GM18499 (cell line): ENCODE measurements around the gene SPON1.
A peak's percentile ranks its signal among the peaks of the same experiment; 100 is the strongest.
"Not testable (repeated sequence)": the region's sequence is repeated elsewhere in the genome, so short reads cannot be mapped to it uniquely, and the experiment has no call there.

Experiments
- ATAC-seq: cut with Tn5 transposase; IDR thresholded peaks from one replicate; pipeline ENCODE4 v1.9.1; 2021; ENCODE audit warnings: moderate number of reproducible peaks; ENCODE audit not compliant: insufficient read depth, unreplicated experiment

Gene SPON1

DNA sequence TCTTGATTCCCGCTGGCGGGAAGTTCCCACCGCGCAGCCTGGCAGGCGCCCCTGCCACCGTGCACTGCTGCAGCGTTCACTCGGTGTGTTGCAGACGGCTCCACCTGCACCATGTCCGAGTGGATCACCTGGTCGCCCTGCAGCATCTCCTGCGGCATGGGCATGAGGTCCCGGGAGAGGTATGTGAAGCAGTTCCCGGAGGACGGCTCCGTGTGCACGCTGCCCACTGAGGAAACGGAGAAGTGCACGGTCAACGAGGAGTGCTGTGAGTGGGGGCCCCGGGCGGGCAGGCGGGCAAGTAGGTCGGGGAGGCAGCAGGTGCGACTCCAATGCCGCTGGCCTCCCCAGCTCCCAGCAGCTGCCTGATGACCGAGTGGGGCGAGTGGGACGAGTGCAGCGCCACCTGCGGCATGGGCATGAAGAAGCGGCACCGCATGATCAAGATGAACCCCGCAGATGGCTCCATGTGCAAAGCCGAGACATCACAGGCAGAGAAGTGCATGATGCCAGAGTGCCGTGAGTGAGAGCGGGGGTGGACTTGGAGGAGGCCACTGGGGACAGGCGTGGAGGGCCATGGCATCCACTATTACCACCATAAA is 296.8 kb downstream of the SPON1 start:
- no peak for ATAC-seq

DNA sequence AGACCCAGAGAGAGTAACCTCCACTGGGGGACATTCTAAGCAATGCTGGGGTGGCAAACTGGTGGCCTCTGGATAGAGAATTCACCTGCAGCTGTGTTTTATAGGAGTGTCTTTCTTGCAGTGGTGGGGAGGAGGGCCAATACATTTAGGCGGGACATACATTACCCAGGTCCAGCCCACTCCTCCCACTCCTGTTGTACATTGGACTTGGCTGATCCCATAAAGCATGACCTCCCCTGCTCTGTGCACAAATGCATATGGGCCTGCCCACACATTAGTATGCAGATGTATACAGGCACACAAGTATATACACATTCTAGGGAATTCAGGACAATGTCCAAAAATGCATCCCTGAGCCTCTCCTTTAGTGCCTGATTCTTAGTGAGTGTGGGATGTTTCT is 297.4 kb downstream of the SPON1 start:
- ATAC-seq: no peak

DNA sequence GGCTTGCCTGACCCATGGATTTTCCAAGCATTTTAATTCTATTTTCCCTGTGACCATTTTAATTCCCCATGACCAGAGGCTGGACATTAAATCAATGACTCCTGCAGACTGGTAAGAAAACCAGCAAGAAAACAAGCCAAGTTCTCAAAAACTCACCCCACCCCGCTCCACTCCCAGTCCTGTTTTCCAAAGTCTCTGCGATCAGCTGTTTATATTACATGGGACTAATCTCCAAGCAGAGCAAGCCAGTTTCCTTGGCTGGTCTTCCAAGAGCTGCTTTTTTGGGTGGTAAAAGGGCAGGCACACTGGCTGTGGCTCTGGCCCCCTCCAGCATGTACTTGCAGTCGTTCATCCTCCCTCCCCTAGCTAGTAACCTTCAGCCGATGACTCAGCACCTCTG is 298.5 kb downstream of the SPON1 start:
- ATAC-seq: no peak

DNA sequence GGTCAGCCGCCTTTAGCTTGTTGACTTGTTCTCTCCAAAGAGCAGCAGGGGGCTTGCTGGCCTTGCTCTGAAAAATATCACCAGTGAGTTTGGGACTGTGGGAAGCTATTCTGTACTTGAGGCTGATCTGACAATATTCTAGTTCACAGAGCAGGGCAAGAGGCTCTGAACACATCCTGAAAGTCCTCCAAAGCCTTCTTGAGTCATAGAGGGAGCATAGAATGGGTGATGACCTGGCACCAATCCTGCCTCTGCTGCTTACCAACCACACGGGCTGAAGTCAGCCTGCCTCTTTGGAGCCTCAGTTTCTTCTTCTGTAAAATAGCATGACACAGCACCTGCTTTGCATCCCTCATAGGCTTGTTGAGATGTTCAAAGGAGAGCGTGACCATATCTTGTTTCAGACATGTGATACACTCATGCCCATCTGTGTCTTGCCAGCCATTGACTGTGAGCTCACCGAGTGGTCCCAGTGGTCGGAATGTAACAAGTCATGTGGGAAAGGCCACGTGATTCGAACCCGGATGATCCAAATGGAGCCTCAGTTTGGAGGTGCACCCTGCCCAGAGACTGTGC is 299.8 kb downstream of the SPON1 start:
- ATAC-seq: no peak

DNA sequence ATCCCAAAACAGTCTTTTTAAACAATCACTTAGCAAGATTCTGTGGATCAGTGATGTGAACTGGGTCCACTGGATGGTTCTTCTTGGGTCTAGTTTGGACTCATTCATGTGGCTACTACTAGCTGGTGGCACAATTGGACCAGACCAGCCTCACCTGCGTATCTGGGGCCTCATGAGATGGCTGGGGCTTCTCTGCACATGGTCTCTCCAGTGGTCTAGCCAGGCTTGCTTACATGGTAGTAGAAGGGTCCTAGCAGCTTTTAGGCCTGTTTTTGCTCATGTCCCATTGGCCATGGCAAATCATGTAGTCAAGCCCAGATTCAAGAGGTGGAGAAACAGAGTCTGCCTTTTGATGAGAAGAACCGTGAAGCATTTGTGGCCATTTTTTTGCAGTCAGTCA is 302.4 kb downstream of the SPON1 start:
- no peak for ATAC-seq

DNA sequence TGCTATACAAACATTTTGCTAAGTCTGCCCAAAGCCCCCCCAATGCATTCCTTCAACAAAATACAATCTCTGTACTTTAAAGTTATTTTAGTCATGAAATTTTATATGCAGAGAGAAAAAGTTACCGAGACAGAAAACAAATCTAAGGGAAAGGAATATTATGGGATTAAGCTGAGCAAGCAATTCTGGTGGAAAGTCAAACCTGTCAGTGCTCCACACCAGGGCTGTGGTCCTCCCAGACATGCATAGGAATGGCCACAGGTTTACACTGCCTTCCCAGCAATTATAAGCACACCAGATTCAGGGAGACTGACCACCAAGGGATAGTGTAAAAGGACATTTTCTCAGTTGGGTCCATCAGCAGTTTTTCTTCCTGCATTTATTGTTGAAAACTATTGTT is 304.1 kb downstream of the SPON1 start:
- ATAC-seq: no peak

DNA sequence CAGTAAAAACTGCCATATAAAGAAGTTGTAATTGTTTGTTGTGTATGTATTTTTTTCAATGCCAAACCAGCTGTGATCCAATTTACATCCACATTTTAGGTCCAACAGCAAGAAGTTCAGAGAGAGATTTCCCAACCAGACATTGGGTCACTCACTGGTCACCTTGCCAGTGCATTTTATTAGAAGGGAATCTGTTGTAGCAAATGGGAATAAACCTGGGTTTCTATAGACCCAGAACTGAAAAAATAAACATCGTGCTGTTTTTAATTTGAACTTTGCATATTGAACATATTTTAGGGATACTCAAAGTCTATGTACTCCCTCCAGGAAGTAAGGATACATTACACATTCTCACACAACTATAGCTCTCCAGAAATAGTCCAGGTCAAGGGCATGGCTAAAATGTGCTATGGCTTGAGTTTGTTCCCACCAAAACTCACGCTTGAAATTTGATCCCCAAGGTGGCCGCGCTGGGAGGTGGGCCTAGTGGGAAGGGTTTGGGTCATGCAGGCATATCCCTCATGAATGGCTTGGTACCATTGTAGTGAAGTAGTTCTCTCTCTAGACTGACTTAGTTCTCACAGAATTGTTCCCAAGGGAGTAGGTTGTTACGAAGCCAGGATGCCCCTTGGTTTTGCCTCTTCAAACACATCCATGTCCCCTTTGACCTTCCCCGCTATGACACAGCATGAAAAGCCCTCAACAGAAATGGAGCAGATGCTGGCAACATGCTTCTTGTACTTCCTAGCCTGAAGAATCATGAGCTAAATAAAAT is 305.5 kb downstream of the SPON1 start:
- no peak for ATAC-seq

DNA sequence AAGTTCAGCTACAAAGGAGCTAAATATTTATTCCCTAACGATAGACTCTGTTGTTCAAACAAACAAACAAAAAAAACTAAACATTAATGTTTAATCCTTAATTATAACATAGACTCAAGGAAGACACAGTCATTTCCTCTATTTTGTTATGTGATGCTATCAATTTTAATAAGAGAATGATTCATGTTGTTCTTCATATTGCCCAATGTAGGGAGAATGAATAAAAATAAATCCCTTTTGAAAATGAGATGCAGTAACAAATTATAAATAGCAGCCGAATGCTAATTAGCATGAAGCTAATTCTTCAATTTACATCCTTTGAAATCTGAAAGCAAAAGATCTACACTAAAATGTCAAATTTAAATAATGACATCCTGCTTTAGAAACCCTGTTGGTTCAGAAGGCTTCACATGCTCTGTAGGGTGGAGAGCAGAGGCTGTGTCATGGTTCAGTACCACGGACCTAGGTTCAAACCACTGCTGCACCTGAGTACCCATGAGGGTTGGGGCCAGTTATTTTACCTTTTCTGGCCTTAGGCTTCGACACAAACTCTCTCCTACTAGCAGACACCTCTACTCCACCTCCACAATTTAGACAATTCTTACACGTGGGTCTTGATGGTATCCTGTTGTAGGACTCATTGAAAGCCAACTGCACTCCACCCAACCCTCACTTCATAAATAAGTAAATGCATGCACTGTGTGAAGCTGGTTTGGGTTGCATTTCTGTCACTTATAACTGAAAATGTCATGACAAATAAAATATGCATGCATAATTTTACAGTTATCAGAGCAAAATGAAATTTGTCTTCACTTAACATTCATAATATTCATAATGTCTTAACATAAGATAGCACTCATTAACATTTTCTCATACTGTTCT is 307.4 kb downstream of the SPON1 start:
- no peak for ATAC-seq

DNA sequence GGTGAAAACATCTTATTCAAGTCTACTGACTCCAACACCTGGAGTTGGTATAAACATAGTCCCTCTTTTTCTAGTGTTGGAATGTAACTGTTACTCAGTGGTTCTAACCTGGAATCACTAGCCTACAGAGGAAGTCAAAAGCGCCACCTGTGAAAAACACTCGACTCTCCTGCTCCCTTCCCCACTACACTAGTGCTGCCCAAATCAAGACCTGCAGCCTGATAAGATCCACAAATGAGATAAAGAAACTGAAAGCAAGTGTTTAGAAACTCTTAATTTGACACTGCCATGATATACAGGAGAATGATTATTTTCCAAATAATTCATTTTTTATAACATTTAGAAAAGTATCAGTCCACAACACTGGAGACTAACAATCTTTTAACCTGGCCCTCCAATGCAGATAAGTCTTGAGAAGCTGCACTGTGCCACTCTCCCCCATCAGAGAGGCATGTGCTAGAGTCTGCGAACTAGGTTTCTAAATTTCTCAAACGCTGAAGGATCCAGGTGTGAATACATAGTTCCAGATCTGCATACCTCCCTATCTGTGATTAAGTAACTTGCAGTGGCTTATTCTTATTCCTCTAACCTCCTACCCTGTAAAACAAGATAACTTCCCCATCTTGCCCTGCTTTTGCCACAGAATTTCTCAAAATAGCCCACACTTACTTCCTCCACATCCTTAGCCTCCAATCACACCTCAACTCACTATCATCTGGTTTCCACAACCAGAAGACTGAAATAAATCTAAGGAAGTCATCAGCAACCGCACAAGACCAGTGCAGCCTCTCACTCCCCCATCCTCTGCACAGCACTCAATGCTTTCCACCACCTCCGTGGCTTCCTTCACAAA is 308.4 kb downstream of the SPON1 start:
- peak; percentile 40 for ATAC-seq

DNA sequence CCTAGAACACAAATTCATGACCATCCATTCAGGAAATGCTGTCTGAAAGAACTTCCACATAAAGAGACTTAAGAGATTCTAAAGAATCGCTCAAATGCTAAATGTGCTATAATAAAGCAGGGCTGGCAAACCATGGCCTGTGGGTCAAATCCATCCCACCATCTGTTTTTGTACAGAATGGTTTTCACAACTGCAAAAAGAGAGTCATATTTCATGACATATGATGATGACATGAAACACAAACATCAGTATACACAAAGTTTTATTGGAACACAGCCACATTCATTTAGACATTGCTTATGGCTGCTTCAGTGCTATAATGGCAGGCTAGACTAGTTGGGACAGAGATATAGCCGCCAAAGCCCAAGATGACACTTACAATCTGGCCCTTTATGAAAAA is 311.4 kb downstream of the SPON1 start:
- ATAC-seq: no peak

DNA sequence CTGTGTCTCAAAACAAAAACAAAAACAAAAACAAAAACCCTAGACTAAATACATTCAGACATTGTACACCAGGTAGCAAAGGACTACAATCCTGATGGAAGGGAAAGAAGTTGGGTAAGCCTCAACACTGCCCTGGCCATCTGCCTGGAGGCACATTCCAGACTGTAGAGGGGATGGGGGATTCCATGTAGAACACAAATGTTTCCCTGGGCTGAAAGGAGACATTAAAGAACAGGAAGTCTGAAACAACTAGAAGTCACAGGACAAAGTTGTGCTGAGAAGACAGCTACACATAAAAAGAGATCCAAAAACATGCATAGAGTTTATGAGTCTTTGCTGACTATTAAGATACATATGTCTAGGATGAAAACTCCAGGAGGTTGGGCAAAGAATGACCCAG is 312.6 kb downstream of the SPON1 start:
- no peak for ATAC-seq

DNA sequence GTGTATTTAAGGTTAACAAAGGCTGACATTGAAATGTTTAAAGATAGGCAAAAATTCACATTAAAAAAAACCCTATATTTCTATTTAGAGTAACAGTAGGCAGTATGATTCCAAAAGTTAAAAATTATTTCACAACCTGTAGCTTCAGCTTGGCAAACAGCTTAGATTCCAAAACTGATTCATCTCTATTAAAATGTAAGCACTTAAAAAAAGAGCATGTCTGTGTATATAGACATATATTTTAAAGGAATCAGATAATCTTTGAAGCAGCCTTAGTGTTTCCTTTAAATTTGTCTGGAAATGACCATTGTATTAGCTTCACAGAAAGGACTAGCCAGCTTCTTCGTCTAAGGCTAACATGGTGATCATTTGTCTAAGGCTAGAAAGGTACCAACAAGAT is 316.3 kb downstream of the SPON1 start:
- ATAC-seq: not testable (repeated sequence)

DNA sequence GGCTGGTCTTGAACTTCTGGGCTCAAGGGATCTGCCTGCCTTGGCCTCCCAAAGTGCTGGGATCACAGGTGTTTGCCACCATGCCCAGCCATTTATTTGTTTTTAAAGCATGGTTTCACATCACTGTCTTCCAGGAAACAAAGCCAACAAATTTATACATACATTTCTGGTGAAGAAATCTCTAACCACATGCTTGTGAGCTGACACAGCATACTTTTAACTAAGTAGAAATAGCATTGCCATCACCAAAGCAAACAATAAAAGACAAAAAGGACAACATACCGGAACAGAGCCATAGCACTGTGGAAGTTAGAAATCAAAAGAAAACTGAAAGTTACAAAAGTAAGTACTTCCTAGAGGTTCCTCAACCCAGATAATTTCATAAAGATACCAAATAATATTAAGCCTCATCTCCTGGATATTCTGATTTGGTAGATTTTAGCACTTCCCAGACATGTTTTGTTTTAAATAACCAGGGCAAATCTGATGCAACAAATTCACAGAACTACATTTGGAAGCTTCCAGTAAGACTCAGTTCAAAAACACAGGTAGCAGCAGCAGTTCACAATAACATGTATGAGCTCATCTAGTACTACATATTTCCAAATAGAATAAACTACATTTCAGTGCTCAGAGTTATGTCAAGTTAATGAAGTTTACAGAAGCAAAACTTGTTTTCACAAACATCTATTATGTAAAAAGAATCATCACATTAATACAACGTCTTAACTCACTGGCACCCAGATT is 325.8 kb downstream of the SPON1 start:
- no peak for ATAC-seq

DNA sequence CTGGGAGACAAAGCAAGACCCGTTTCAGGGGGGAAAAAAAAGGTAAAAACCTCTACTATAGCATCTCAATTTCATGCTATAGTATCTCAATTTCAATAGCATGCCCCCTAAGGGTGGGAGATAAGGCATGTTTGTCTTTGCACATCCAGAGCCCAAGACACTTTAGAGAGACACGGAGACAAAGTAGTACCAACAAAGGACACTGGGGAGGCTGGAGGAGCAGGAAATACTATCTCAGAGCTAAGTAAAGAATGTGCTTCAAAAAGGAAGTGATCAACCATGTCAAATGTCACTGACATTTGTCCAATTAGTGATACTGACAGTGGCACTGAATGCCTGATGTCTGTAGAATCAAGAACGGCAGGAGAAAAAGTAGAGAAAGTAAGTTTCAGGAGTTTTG is 327.9 kb downstream of the SPON1 start:
- no peak for ATAC-seq

DNA sequence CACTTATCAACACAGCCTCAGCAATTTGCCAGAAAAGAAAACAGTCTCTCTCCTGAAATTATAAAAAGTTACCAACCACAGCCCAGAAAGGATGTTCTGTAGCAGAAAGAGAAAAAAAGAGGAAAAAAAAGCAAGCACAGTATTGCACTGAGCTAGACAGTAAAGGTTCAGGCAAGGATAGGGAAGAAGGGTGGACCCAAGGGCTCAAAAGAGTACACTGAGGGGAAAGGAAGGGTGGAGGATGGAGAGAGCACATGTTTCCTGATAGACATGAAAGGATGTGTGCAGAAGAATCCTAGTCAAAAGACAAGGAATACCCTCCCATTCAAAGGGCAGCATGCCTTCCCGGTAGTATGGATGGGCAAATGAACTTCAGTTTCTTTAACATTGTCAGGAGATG is 337.4 kb downstream of the SPON1 start:
- ATAC-seq: no peak

DNA sequence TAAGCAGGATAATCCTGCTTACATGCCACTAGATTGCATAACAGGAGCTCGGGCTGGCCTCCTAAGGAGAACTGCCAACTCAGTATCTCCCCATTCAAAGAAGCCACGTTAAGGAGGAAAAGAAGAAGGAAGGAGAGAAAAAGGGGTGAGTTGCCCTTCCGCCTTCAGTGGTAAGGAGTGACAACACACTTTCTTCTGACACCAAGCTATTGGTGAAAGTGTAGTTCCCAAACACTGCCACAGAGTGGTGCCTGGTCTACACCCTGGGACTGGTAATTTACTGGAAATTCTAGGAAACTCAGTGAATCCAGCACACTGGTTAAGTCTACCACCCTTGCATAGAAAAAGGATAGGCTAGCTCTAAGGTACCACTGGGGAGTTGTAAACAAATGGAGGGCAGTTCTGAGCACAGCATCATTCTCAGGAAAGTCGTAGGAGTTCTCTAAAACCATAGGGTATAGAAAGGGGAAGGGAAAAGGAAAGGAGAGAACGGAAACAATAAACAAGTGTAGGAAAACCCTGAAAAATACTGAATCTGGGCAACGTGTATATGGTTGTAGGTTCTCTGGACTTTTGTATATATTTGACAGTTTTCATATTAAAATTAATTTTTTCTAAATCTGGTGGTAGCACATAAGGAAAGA is 338.3 kb downstream of the SPON1 start:
- ATAC-seq: peak; percentile 60

DNA sequence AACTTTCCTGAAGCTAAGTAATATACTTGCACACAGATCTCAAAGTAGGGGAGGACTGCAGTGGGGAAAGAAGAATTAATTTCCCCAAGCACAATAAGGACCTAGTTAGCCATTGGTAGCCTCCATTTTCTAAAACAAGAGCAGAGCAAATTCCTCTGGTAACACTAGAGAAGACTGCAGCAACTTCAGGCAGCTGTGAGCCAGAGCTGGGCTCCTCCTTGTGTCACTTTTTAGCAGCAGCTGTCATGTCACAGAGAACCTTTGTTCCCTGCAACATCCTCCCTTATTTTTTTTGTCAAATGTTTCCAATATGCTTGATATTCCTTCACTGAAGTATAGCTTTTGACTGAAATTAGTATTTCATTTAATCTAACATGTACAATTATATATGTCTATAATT is 342.1 kb downstream of the SPON1 start:
- no peak for ATAC-seq

DNA sequence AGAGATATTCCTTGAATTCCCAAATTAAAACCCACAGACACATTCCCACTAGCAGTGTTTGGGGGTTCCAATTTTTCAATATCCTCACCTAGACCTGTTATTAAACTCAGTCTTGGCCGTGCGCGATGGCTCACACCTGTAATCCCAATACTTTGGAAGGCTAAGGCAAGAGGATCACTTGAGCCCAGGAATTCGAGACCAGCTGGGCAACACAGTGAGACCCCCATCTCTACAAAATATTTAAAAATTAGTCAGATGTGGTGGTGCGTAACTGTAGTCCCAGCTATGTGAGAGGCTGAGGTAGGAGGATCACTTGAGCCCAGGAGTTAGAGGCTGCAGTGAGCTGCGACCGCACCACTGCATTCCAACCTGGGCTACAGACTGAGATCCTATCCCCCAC is 343.1 kb downstream of the SPON1 start:
- ATAC-seq: no peak

DNA sequence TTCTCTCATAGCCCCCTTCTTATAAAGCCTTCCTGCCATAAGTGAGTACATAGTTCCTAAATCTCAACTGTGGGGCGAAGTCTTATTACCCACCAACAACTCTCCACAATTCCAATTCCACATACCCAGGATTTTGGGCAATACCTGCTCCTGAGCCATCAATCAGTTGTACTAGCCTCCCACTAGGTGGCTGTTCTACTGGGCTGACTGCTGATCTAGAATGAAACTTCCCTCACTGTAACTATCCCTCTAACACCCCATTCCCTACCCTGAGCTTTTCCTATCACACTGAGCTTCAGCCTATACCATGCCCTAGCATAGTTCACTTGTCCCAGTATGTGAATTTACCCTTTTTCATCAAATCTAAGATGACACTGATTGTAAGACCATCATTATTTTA is 344.0 kb downstream of the SPON1 start:
- ATAC-seq: no peak
